Activated gamma-delta T cell (primary cell): Measurements from ENCODE around the gene FBXW11.

Experiments used
- DNase-seq: peaks from one replicate; lab custom pipeline; 2025; lab: John Stamatoyannopoulos, UW

Gene FBXW11

DNA sequence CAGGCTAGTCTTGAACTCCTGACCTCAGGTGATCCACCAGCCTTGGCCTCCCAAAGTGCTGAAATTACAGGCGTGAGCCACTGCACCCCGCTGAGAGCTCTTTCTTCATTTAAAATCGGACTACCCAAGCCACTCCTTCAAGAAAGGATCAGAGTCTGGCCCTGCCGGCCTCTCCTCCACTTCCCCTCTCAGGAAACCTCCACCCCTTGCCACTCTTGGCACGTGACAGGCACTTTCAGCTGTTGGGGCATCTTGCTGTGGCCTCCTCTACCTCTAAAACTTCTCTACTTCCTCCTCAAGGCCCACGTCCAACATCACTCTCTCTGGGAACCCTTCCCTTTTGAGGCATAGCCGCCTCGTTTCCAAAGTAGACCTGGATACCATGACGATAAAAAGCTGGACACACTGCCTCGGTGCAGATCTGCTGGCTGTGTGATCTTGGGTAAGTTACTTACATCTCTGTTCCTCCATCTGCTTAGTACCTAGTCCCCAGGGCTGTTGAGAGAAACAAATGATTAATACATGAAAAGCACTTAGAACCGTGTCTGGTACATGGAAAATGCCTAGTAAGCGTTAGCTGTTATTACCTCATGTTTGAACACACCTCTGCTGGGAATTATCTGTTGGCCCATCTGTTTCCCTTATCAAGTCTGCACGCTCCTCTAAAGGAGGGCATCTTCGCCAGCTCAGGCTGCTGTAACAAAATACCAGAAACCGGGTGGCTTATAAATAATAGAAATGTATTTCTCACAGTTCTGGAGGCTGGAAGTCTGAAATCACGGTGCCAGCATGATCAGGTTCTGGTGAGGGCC lies 165.5 kb downstream of the FBXW11 start:
- no peak for DNase-seq

DNA sequence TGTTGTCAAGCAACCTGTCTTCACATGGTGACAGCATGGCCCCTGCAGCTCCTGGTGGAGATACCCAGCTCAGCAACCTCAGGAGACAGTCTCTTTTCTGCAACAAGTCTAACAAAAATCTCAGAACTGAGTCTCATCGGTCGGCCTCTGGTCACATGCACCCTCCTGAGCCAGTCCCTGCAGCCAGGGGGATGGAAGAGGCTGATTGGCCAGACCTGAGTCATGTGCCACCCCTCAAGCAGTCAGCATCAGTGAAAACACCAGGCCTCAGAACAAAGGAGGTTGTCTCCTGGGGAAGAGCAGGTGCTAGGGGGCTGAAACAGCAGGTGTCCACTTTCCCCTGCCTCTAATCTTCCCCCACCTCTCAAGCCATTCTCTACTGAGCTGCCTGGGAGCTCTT lies 166.4 kb downstream of the FBXW11 start:
- no peak for DNase-seq

- DNase-seq = no peak
These were observed 167.3 kb downstream of the FBXW11 start for GRCh38 chr5:171839112-171839511.

DNA sequence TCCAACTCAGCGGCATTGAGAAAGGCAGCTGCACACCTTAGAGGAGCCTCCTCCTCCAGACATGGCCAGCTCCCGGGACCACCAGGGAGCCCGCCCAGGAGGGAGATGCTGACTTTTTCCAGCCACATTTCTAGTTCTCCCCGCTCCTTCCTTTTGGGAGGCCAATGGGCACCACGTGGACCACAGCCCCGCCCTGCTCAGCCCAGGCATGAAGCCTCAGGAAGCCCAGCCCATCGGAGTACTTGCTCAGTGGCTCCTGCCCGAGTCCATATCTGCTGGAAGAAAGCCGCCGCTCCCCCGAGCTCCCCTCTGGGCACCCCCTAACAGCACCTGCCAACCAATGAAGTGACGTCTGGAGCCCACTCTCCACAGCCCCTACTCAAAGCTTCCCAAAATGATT lies 168.4 kb downstream of the FBXW11 start:
- DNase-seq = no peak

DNA sequence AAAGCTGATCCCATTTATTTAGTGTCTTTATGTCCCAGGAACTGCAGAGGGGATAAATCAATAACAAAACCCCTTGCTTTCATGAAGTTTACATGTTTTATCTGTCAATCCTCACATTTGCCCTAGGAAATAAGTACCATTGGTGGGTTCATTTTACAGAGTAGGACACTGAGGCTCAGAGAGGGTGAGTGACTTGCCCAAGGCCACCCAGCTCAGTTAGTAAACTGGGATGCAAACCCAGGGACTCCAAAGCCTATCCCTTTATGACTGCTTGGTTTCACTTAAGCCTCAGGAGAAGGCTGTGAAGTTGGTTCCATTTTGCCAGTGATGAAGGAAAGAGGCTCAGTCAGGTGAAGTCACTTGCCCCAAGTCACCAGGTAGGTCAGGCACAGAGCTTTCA lies 168.9 kb downstream of the FBXW11 start:
- no peak for DNase-seq

GRCh38 chr5:171835066-171835465 lies 171.4 kb downstream of the FBXW11 start:
- no peak for DNase-seq

DNA sequence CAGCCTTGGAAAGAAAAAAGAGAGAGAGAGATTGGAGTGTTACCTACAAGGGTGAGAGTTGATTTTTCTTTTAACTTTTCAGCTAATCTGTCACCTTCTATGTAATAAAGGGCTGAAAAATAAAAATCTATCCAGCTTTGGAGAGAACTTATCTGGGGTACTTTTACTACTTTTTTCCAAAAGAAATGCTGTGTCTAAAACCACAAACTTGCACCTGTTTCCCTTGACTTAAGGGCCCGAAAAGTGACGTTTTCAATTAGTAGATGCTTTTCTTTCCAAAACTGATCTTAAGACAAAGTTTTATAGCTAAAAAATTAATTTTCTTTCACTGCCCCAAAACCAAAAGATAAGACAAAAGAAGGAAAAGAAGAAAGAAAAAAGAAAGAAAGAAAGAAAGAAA lies 172.0 kb downstream of the FBXW11 start:
- DNase-seq = no peak

DNA sequence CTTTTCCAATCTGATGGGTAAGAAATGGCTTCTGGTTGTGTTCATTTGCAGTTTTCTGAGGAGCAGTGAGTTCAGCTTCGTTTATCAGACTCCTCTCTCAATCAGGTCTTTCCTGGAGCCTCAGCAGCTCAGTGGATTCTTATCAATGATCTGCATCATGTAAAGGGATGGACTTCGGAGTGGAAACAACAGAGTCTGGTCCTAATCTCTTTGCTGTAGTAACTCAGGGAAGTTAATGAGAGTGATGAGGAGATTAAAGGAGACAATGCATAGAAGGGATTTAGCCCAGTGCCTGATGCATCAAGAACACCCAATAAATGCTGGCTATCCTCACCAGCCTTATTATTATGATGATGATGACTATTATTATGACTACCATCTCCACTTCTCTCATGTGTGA lies 173.7 kb downstream of the FBXW11 start:
- DNase-seq = no peak

- DNase-seq = no peak
These were observed 175.8 kb downstream of the FBXW11 start for GRCh38 chr5:171830686-171831085.

- DNase-seq = no peak
These were observed 179.3 kb downstream of the FBXW11 start for GRCh38 chr5:171827162-171827561.

DNA sequence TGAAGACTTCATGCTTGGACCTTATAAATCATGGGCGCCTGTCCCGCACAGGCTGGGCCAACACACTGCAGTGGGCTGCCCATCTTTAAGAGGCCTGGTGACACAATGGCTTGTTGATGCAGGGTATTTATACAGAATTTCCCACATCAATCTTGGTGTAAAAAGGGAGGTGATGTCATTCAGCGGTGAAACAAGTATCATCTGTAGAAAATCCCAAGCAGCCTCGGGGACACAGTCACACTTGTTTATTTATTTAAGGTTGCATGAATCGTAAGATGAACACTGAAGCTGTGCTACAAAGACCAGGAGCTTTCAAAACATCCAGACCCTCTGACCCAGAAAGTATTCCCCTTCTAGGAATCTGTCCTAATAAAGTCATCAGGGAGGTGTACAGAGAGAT lies 180.3 kb downstream of the FBXW11 start:
- DNase-seq = no peak

- DNase-seq = no peak
These were observed 181.4 kb downstream of the FBXW11 start for GRCh38 chr5:171825051-171825450.

DNA sequence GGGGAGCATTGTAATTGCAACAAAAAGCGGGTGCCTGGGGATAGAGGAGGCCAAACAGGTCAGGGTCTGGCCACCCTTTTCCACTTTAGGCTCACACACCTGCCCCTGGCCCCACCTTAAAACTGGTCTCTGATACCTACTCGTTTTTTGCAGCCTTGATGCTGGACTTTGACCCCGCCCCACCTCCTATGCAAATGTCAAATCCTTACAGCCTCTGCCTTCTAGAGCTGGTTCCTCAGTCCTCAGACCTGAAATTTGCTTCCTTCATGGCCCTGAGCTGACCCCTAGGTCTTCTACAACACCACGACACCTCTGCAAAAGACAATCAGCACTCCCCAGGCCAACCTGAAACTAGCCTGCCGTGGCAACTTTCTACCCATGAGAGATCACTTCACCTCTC lies 183.2 kb downstream of the FBXW11 start:
- no peak for DNase-seq

DNA sequence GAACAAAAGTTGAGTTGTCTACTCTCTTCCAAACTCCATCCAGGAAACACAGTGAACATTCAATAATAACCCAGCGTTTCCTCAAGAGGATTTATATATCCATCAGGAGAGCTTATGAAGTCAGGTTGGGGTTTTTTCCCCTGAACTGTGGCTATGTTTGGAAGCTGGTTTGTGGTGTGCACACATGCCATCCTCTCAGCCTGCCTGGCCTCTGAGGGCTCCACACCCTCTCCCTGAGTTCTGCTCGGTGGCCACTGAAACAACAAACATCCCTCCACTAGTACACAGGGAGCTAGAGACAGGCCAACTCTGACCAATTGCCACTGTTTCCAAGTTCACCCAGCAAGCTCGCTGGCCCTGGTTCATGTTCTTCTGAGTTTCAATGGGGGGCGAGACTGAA lies 185.2 kb downstream of the FBXW11 start:
- no peak for DNase-seq

GRCh38 chr5:171820561-171820960 lies 185.9 kb downstream of the FBXW11 start:
- no peak for DNase-seq

DNA sequence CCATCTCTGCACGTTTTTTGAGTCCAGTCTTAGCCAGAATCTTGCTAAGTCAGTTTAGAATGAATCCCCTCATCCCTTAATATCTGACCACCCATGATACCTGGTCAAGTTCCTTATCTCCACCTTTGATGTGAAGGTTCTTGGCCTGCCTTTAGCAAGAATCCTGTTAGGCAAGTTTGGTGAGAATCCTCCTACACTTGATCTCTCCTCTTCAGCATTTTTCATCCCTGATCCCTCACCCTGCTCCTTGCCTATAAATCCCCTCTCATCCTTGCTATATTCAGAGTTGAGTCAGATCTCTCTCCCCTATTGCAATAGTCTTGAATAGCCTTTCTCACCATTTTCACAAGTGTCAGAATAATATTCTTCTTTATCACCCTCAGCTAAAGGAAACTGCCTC lies 189.8 kb downstream of the FBXW11 start:
- DNase-seq = no peak

- DNase-seq = no peak
These were observed 192.5 kb downstream of the FBXW11 start for GRCh38 chr5:171813813-171814490.

DNA sequence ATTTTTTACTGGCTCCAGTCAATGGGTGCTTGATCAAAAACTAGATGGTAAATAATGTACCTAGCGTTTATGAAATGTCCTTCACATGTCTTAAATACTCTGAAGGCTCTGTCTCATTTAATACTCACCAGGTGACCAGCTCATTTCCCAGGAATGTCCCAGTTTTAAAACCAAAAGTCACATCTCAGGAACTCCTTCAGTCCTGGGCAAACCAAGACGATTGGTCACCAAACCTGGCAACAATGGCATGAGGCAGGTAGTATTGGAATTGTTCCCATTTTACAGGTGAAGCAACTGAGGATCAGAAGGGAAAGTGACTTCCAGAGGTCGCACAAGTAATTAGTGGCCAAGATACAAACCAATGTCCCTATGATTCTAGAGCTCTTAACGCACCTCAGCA lies 193.2 kb downstream of the FBXW11 start:
- DNase-seq = no peak
